HG03354 (cell line): ENCODE measurements around the gene ARHGAP25.

Experiments
- ATAC-seq: cut with Tn5 transposase; IDR thresholded peaks from one replicate; pipeline ENCODE4 v1.9.1; 2021; ENCODE audit warnings: mild to moderate bottlenecking; ENCODE audit not compliant: unreplicated experiment, poor library complexity, severe bottlenecking

The ARHGAP25 gene

DNA sequence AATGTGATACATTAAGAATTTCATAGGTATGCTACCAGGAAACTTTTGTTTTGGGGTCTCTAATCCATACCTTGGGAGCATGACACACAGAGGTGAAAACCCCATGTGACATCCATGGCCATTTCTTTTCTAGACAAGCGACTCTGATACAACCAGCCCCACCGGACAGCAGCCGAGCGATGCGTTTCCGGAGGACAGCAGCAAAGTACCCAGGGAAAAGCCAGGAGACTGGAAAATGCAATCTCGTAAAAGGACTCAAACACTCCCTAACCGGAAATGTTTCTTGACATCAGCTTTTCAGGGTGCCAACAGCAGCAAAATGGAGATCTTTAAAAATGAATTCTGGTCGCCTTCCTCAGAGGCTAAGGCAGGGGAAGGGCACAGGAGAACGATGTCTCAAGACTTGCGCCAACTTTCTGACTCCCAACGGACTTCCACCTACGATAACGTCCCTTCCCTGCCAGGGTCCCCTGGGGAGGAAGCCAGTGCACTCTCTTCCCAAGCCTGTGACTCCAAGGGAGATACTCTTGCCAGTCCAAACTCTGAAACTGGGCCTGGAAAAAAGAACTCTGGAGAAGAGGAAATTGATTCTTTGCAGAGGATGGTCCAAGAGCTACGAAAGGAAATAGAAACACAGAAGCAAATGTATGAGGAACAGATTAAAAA lies 87.7 kb downstream of the ARHGAP25 start:
- ATAC-seq, result no peak

DNA sequence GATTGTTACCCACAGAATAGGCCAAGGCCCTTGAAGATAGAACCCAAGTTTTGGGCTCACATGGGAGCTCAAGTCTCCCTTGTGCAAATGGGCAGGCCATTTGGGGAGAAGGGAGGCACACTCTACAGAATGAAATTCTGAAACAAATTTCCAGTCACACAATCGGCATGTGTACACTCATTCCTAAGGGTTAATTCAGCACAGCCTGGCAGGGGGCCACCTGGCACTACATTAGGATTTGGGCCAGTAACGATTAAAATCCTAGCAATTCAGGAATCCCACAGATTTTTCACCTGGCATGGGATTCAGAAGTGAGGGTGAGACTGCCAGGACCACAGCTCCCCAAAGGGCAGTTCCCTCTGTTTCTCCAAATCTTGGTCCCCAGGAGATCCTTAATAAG lies 90.2 kb downstream of the ARHGAP25 start:
- ATAC-seq, result no peak

GRCh38 chr2:68825866-68826265 lies 91.3 kb downstream of the ARHGAP25 start:
- no peak for ATAC-seq

DNA sequence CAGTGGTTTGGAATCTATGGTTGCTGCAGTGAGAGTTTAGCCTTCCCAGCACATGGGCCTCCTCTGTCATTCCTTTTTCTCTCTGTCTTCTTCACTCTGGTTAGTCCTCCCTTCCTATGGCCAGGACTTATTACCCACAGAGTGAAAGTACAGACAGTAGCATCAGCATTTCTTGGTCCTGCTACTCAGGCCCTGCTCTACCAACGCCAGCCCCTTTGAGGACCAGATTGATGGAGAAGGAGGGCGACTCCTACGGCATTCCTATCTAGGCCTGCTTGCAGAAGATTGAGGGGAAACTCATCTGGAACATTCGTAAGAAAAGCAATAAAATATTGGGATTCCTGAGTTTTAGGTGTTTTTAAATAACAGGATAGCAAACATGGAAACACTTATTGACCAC lies 93.1 kb downstream of the ARHGAP25 start:
- ATAC-seq, result no peak

DNA sequence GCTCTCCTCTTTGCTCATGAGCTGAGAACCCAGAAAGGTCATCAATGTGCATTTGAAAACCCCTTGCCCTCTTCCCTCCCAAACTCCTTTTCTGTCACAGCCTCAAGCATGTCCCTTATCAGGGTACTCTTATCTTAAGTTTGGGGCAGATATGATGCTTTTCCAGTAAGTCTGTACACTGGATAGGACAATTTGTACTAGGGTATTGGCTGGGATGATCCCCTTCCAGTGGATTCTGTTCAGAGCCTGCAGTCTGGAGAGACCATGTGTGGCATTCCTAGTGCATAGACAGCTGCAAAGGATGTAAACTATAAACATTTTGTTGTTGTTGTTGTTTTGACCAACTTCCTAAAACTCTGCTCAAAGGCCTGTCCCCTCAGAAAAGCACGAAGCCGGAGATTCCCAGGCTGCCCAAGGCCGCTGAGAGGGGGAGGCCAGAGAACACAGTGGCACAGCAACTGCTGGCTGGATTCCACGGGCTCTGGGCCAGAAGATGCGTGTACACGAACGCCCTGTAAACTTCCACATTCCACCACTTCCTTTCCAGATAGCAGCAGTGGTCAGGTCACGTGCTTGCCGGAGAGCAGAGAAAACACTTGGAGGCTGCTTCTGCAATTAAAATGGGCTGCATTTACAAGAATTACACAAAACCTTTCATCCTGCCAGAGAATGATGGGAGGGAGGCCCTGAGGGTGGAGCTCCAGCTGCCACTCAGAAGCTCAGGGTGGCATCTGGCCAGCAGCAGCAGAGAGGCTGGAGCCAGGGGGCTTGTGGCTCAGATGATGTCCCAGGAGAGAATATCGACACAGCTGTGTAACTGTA lies 94.5 kb downstream of the ARHGAP25 start:
- no peak for ATAC-seq

DNA sequence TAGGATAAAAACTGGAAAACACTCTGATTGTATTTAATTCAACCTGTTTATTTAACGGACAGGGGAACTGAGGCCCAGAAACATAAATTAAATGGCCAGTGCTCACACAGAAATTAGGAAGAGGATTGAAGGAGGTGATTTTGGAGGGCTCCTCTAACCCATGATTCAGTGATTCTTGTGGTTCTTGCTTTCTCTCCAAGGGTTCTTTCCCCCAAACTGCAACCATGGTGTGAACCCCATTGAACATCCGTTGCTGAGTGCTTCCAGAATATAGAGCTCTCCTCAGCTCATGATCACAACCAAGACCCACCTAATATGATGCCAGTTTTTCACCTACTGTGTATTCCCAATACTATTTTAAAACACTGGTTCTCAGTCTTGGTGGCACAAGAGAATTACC lies 95.1 kb downstream of the ARHGAP25 start:
- ATAC-seq, result no peak

- ATAC-seq, result no peak
These were observed 97.1 kb downstream of the ARHGAP25 start for GRCh38 chr2:68831686-68832232.

- ATAC-seq, result peak; percentile 75
These were observed 97.7 kb downstream of the ARHGAP25 start for GRCh38 chr2:68832233-68832869.

DNA sequence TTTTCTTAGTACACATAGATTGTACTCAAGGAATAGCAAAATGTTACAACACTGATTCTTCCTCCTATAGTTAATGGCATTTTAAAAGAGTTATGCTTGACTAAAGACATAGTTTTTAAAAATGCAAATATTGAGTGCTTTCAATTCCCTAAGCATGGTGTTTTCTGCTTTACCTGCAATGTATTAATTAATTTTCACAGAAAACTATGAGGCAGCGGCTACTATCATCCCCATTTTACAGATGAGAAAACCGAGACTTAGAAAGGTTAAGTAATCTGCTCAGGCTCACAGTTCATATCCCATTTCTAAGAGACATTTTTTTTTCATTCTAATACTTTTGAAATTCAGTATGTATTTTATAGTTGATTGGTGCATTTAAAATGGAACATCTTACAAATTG lies 98.6 kb downstream of the ARHGAP25 start:
- no peak for ATAC-seq

DNA sequence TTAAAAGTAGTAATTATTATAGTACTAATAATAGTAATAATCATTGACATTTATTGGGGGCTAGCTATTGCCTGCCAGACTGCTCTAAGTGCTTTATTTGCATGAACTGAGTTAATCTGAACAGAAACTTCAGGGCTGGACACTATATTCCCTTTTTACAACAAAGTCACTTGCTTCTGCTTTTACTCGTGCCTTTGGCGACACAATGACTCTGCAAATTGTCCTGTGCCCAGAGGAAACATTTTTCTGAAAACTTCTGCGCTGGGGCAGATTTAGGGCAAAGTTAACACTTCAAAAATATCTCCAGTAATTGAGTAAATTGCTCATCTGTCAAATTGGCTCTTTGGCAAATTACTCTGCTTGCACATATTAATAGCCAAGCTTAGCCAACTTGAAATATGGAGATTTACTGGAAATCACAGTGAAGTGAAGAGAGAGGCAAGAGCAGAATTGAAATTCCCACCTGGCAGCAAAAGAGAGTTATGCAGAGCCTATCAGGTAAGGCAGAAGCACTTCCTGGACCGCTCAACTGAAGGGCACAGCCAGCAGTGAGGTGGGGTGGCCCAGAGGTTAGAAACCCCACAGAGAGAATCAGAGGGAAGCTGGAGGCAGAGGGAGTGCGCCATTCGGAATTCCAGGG lies 100.2 kb downstream of the ARHGAP25 start:
- no peak for ATAC-seq

DNA sequence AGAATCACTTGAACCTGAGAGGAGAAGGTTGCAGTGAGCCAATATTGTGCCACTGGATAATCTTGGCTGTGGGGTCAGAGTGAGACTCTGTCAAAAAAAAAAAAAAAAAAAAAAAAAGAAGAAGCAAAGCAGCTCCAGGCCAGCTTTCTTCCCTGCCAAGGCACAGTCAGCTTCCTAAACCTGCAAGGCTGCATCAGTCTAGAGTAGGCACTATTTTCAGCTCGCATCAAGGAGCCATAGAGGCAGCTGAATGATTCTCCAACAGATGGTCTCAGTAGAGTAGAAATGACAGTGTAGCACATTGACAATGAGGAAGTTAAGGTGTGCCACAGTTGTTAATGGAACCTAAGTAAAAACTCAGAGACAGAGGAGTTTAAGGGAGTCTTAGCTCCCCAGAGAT lies 101.0 kb downstream of the ARHGAP25 start:
- ATAC-seq, result no peak

DNA sequence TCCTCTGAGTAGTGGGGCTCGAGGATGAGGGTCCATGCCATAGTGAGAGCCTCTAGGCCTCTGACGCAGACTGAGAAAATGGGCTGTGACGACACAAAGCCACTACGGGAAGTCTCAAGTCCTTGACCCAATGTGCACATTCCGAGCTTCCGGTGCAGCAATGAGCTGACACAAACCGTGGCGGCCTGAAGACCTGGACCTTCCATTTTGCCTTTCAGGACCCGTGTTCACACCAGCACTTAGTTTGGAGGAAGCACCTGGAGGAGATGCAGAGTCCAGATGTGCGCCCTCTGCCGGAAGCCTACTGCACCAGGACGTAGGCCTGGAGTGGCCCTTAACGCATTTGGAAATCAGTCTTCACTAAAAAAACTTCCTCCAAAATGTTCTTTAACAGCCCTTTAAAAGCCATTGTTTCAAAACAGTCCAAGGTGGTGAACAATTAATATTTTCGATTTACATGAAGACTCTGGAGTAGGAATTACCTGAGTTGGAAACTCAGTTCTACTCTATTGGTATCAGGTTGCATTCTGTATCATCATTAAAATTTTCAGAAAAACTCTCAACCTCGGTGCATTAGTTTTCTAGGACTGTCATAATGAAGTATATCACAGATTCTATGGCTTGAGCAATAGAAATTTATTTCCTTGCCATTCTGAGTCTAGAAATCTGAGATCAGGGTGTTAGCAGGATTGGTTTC lies 102.7 kb downstream of the ARHGAP25 start:
- no peak for ATAC-seq

DNA sequence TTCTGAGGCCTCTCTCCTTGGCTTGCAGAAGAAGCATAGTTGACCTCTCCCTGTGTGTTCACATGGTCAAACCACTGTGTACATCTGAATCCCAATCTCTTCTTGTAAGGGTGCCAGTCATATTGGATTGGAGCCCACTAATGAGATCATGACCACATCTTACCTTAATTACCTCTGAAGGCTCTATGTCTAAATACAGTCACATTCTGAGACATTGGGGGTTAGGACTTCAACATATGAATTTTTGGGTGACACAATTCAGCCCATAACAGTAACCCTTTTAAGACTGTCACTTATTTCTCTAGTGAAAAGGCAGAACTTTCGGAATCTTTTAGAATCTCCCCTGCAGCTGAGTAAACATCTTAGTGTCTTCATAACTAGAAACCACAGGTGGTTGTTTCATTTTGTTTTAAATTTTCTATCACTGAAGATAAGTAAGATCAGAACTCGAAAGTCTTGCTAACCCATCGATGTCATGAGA lies 103.3 kb downstream of the ARHGAP25 start:
- ATAC-seq, result peak; percentile 74

GRCh38 chr2:68838641-68839040 lies 104.0 kb downstream of the ARHGAP25 start:
- no peak for ATAC-seq

DNA sequence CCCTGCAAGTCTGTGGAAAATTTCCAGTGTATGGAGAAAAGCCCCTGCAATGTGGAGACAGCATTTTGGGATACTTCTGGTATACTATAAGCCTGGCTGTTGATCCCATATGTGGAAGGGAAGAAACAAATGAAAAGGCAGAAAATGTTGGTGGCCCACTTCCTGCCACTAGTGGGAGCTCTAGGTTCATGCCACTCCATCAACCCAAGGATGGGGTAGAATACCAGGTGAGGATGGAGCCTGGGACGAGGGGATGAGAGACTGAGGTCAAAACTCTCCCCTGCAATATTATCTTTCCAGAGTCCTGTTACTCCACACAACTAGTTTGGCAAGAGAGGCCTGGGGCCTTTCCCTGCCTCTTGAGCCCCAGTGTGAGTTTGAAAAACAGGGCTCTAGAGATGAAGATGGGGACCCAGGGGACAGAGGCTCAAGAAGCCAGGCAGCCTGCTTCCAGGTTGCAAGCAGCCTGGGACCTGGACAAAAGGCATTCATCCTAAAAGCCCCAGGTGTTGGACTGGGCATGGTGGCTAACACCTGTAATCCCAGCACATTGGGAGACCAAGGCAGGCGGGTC lies 104.7 kb downstream of the ARHGAP25 start:
- ATAC-seq, result no peak

- no peak for ATAC-seq
These were observed 110.4 kb downstream of the ARHGAP25 start for GRCh38 chr2:68845043-68845442.

DNA sequence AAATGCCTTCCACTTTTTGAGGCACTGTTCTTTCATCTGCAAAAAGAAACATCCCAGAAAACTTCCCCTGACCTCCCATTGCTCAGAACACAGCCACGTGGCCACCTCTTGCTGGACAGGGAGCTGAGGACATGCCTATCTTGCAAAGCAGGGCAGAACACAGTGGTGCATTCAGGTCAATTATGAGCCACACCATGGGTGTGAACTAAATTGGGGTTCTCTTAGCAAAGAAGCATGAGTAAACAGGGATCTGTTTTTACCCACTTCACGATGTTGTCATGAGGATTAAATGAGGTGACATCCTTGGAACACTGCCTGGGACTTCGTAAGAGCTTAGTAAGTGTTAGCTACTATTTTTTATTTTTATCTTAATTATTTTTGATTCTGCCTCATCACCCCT lies 111.5 kb downstream of the ARHGAP25 start:
- no peak for ATAC-seq

DNA sequence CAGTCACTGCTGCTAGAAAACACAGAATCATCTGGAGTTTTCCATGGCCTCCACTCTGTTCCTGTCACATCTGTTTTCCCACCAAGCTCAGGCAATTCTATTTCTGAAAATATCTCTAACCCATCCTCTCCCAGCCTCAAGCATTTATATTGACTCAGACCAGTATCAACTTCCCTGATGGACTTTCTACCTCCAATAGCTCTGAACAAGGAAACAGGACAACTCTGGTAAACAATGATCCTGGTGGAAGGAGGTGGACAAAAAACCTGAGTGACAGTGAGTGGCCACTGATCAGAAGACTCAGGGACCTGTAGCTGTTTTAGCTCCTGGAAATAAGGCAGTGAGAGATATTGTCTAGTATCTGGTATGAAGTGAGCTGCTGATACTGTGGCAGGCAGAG lies 113.1 kb downstream of the ARHGAP25 start:
- ATAC-seq, result no peak

DNA sequence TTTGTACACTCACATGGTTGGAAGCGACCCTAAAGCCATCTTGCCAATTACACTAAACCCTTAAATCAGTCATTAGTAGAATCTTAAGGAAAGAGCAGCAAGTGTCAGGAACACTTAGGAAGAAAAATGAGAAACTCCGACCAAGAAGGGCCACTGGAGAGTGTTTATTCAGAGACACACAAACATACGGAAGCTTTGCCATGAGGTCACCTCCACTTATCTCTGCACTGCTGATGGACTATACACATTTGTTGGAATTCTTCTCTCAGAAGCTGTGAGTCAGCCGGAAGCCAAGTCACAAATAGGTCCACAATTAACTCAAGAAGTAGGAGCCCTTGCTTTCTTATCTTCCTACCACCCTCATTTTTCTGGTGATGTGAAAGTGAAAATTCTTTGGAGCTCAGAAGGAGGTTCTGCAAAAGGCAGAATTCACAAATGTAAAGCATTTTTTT lies 115.0 kb downstream of the ARHGAP25 start:
- no peak for ATAC-seq
